GM19452 (cell line): ENCODE data around the gene ALPI.
"Not testable (repeated sequence)": the region's sequence is repeated elsewhere in the genome, so short reads cannot be mapped to it uniquely, and the experiment has no call there.

Source experiments
- ATAC-seq: cut with Tn5 transposase; IDR thresholded peaks from one replicate; pipeline ENCODE4 v1.9.1; 2021; ENCODE audit not compliant: unreplicated experiment

The ALPI gene

DNA sequence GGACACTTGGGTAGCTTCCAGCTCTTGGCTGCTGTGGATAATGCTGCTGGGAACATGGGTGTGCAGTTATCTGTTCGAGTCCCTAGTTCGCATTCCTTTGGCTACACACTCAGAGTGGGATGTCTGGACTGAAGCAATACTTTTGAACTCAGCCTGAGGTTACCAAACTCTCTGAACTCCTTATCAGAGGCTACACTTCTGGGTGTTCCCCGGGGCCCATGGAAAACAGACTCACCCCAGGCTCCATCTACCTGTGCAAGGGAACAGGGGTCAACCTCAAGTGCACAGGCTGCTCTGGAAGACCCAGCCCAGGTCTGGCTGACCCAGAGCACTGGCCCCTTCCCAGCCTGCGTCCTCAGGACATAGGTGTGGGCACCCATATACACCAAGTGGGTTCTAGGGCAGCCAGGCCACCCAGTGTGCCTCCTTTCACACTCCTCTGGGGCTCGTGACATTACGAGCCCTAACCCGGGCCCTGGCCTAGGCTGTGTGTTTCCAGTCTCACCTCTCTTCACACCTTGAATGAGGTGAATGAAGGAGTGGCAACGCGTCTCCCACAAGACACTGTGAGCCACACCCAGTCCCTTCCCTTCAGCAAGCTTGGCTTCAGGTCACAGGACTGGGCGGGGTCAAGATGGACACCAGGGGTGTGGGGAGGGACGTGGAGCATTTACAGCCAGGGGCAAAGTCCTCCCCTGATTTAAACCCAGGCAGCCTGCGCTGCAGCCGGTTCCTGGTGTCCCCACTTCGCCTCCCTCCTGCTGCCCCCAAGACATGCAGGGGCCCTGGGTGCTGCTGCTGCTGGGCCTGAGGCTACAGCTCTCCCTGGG is at the start of gene ALPI:
Gene ALPI, plus strand, starts transcription at position 728 of the 830 bp plus-strand sequence. Its CDS starts 47 bp downstream, at position 775.
- no peak for ATAC-seq

- ATAC-seq = no peak
Observed at GRCh38 chr2:232406556-232407310, 49.2 kb upstream of the ALPI start, which contains the start of gene ALPG. TSS of gene ALPG (plus strand) at chr2:232406844. CDS start at chr2:232406895, 51 bp downstream.

- not testable (repeated sequence) for ATAC-seq
Observed at GRCh38 chr2:232407428-232408150, 48.4 kb upstream of the ALPI start.

GRCh38 chr2:232408269-232408668 is 47.7 kb upstream of the ALPI start:
- ATAC-seq = not testable (repeated sequence)

DNA sequence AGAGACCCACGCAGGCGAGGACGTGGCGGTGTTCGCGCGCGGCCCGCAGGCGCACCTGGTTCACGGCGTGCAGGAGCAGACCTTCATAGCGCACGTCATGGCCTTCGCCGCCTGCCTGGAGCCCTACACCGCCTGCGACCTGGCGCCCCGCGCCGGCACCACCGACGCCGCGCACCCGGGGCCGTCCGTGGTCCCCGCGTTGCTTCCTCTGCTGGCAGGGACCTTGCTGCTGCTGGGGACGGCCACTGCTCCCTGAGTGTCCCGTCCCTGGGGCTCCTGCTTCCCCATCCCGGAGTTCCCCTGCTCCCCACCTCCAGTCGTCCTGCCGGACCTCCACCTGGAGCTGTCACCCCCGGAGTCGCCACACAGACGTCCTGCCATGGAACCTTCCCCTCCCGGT is 46.3 kb upstream of the ALPI start:
- not testable (repeated sequence) for ATAC-seq

DNA sequence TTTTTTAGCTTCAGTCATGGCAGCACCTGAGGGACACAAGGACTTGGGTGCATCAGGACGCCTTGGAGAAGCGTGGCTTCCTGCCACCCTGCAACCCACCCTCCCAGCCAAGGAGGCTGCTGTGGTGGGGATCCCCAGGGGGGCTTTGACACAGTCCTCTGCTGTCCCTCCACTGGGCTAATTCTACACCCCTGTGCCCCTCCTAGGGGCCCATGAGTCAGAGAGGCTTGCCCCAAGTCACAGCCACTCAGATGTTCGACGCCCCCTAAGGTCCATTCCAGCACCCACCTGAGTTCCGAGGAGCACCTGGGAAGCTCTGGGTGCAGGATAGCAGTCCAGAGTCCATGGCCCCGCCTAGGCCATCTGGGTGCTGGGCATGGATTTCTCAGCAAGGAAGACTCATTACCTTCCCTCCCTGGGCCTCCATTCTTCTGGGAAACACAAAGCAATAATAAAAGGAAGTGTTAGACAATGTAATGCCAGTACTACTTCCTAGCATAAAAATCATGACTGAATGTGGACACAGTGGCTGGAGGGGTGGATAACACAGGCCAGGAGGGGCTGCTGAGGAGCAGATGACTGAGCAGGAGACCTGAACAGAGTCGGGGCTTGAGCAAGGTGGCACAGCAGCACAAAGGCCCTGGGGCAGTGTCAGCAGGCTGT is 45.6 kb upstream of the ALPI start:
- no peak for ATAC-seq

GRCh38 chr2:232411901-232412629 is 43.9 kb upstream of the ALPI start:
- ATAC-seq = no peak

DNA sequence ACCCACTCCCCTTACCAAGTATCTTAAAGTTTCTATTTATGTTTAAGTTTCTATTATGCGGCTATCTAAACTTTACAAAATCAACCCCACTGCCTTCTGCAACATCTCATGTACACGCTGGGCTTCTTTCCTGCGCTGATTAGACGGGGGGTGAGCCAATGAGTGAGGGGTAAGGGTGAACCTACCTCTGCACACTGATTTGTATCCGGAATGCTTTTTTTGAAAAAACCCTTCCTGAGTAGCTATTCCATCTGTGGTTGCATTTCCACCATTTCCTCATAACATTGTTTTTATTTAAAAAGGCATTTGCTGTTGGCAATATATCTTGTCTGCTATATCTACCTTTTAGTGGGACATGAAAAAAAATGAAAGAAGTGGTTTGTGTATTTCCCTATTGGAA is 43.0 kb upstream of the ALPI start:
- ATAC-seq = no peak

DNA sequence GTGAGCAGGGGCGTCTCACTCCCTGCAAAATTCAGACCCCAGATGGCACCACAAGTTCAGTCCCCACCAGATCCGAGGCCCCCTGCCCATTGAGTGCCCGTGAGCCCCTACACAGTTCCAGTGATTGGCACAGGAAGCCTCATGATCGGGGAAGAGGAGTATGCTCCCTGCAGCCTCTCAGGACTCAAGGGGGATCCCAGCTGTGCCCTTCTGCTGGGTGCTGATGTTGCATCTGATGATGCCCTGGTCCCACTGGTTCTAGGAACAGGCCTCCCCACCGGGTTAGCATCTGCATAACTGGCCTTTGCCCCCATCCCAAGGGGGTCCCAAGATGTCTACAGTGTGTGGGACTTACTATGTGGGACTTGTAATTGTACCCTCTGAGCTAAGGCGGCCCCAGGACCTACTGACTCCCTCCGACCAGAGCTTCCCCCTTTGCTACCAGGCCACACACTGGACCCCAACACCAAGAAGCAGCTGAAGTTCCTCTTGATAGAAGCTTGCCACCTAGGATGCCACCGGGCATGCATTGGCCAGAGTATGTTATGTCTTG is 40.7 kb upstream of the ALPI start:
- ATAC-seq = no peak

- no peak for ATAC-seq
Observed at GRCh38 chr2:232415736-232416520, 40.0 kb upstream of the ALPI start.

DNA sequence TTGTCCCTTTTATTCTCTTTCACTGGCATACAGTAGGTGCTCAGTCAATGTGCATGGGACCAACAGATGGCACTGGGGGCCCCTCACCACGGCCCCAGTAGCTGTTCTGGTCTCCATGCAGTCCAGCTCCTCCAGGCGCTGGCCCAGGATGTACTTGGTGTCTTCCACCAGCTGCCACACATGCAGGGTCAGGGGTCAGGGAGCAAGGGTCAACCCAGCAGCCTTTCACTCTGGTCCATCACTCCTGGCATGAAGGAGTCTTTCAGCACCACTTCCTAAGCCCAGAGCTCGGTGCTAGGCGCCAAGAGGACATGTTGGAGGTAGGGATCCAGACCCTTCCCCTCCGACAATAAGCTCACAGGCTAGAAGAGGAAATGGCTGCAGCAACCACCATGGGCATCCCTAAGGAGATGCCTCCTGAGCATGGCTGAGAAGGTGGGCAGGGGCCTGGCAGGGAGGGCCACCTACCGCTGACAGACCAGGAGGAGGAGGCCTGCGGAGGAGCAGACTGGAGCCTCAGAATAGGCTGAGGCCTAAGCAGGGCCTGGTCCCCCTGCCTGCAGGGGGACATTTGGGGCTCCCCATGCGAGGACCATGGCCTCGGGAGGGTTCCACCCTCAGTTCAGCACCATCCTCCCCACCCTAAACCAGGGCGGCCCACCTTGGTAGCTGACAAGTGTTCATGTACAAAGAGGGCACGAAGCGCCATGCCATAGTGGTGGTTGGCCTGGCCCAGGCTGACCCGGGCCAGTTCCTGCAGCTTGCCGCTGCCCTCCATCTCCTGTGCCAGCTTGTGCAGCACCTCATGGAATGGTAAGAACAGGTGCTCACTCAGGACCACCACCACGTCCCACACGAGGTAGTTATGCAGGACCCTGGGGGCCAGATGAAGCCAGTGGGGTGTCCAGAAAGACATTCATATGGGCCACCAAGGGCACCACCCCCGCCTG is 39.2 kb upstream of the ALPI start:
- ATAC-seq = no peak

DNA sequence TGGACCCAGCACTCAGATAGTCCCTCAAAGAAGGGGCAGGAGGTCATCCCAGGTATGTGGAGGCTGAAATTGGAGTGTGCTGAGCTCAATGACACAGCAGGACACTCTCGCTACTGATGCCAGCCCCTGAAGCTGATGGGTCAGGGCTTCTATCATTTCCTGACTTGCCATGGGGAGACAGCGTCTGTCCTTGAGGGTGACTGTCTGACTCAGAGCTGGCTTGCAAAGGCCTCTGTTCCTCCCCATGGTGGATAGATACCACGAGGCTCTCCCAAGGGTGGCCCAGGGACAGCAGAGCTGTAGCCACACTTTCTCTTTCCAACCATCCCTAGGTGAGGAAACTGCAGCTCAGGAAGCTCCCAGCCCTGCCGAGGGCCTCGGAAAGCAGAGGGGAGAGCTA is 38.5 kb upstream of the ALPI start:
- no peak for ATAC-seq

DNA sequence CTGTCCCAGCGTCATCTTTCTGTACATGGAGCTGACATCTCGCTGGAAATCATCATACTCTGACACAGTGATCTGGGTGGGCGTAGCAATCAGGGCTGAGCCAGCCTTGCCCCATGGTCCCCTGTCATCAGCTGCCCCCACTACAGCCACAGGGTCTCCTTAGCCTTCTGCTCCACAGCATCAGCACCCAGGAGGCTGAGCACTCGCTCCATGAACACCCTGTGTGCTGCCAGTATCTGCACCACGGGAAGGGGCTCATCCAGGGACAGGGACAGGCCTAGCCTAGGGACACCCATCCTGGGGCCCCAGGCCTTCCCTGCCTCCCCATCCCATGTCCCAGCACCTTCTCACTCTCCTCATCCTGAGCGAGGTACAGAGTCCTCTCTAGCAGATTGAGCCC is 37.9 kb upstream of the ALPI start:
- no peak for ATAC-seq

GRCh38 chr2:232418466-232419244 is 37.3 kb upstream of the ALPI start:
- ATAC-seq = no peak

DNA sequence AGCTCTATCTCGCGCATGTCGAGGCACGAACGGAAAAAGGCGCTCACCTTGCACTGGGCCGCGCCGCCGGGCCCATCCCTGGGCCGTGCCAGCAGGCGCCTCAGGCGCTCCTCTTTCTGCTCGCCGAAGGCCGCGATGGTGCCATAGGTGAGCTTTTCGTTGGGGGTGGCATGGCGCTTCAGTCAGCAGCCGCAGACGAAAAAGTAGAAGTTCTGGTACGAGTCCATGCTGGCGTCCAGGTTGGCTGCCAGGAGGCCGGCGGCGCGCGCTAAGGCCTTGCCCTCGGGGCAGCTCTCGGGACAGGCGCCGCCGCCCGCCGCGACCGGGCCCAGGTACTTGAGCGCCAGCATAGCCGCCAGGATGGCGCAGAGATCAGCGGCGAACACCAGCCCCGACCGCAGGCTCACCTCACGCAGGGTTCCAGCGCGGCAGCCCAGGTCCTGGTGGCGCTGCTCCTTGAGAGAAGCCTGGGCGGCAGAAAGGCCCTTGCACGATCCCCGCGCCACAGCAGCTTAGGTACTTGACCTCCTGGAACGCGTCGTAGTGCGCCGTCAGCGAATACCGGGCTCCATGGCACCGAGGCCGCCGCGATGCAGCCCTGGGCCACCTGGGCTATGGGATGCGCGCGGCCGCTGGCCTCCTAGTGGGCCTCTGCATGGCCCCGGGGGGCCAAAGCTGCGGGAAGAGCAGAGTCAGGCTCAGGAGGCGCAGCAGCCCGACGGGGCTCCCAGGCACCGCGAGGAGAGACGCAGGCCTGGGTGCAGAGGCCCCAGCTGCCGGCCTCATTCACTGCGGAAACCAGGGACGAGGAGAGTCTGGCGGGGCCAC is 36.5 kb upstream of the ALPI start:
- ATAC-seq = no peak

GRCh38 chr2:232420073-232420454 is 35.9 kb upstream of the ALPI start:
- no peak for ATAC-seq
